Ovary (tissue), 3 donors: Measurements from ENCODE around the gene PTPRN2.

ENCODE experiments used
- CTCF ChIP-seq, 3 donors: fragments of 450-650 bp in 2 of 3; fragments of 200-600 bp in 1 of 3; IDR thresholded peaks; one replicate each; pipeline versions ENCODE4 v1.5.1 to v1.8.0; 2016 to 2022; ENCODE audit warnings: antibody characterized with exemption in 3 of 3, mild to moderate bottlenecking in 1 of 3
- POLR2A ChIP-seq: fragments of 450-650 bp; IDR thresholded peaks from one replicate; pipeline ENCODE4 v1.6.1; 2017; ENCODE audit warnings: antibody characterized with exemption, mild to moderate bottlenecking, moderate library complexity
- donor health status: DM: no; HTN: no; CAD: no.

DNA sequence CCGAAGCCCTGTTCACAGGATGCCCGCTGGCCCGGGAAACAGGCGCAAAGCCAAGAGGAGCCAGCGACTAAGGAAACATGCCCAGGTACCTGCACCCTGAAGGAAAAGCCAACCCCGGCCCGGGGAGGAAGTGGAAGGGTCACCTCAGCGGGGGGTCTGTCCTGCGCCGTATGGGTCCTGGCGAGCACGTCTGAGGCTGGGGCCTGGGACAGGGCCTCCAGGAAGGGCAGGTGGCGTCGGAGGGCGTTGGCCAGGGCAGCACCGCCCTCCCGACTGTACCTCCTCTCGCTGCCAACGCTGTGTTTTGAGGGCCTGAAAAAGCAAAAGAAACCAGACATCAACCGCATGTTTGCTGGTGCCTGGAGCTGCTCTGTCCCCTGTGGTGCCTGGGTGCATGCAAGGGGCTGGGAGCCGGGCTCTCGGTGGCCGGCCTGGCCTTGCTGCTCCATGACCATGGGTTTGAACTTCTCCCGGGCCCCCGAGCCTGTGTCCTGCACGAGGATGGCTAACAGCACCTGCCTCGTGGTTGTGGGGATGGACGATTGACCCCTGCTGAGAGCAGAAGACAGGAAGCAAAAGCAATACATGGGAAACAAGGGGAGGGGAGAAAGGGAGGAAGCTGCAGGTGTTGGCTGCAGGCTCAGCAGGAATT is 395.3 kb downstream of the PTPRN2 start:
- TF ChIP-seq POLR2A, result no peak
- no peak for TF ChIP-seq CTCF (IDR thresholded peaks at IDR 0.05)
